ENCODE data around the gene ONECUT1. TPM values are rescaled to one million over a fixed set of nuclear protein-coding genes. Genes with fewer than 3 reads are reported as not detected.

ONECUT1 gene
- total RNA-seq, 1 donor from 2014 or later = not detected

GRCh38 chr15:52798529-52799101, 8.5 kb upstream of the ONECUT1 start:
- DNase-seq (ENCODE audit: low spot score) (no peak), ATAC-seq (no peak)
- intact Hi-C loops (cut with DNase I) = no loop called here

DNA sequence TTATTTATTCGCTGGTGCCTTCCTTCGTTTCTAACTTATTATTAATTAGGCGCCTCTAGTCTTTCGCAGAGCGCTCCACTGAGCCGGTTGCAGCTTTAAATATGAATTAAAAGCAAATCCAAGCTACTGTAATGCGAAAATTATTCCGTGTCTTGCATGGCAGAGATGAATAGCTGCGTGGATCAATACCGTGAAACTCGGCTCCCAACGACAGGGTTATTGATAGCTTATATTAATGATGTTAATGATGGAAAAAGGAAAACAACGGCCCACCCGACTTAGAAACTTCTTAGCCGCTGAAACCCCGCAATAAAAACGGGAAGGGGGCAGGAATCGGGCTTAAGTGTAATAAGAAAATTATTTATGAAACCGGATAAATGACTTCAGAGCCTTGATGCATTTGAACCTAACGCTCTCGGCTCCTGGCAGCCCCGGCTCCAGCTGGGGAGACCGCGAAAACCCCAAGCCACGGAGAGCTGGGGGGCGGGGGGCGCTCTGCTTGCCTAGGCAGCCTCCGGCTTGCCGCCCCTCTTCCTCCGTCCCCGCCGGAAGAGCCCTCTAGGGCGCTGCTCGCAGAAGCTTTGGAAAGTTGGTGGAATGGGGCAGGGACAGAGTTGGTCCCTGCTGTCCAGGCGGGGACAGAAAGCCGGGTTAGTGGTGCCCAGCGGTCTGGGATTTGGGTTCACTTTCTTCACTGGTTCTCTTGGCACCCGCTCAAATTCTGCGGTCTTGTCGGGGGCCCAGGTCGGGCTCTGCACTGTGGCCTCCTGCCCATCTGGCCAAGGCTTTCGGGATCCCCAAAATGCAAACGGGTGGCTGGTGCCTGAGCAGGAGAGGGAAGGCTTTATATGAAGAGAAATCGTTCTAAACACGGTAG, 7.7 kb upstream of the ONECUT1 start:
- ATAC-seq (no peak), DNase-seq (ENCODE audit: low spot score) (no peak)
- intact Hi-C loops (cut with DNase I) = no loop called here

DNA sequence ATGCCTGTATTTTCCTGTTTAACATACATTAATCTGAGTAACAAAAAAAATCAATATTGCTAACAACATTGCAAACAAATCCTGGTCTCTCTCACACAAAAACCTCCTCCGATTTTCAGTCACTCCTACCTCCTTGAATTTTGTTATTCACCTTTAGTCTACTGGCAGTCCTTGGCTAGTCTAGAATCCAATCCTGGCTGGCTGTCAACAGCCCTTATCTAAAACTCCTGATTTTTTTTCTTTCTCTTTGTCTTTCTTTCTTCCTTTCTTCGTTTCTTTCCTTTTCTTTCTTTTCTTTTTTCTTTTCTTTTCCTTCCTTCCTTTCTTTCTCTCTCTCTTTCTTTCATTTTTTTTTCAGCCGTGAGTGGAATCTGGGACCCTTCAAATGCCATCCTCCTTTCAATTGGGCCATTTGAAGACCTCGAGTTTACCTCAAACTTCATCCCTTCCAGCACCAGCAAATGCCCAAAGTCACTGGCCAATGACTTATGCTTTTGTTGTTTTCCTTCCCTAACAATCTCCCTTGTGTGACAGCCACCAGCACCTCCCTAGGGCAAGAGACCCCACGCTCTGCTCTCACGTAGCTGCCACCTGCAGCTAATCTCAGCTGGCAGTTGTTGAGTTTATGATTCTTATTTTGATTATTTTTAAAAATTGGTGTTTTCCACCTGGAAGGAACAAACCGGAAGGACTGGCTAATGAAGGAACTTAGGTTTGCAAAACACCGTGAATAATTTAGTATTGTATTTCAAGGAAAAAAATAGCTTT, 6.8 kb upstream of the ONECUT1 start:
- ATAC-seq (no peak), DNase-seq (ENCODE audit: low spot score) (no peak)
- intact Hi-C loops (cut with DNase I) = no loop called here

GRCh38 chr15:52796228-52796521, 6.0 kb upstream of the ONECUT1 start:
- DNase-seq (ENCODE audit: low spot score) (no peak), ATAC-seq (no peak)
- intact Hi-C loops (cut with DNase I) = no loop called here

- ATAC-seq (no peak), DNase-seq (ENCODE audit: low spot score) (no peak)
Observed at GRCh38 chr15:52795464-52796227, 5.5 kb upstream of the ONECUT1 start.

DNA sequence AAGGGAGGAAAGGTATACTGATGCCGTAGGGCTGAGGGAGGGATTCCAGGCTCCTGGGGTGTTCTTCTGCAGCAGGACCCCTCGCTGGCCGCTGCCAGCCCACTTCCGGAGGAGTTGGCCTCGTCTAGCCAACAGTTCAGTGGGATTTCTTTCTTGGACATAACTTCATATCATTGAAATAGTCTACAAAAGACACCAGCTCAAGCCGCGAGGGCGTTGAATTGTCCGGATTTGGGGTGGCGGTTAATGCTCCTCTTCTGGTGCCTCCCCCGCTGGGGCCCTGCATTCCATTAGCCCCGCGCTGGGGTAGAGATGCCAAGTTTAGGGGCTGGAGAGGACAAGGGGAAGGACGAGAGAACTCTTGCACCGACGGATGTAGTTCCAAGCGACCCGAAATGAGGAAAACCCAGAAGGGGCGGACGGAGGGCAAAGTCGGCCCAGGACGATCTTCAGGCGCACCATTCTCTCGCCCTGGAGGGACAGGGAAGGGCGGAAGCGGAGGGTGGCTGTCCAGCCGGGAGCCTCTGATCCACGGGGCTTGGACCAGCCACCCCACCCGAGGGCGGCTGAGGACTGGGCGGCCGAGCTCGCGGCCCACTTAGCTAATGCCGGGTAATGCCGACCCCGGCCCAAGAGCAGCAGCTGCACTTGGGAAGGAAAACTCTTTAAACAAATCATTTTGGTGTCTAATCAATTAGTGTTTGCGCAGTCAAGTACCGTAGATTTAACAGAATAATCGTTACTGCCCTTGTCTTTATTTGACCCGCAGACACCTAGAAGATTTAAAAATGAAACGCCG, 4.7 kb upstream of the ONECUT1 start:
- no peak for ATAC-seq
- intact Hi-C loops (cut with DNase I) = no loop called here

More at GRCh38 chr15:52795464-52796227, 5.5 kb upstream of the ONECUT1 start:
- intact Hi-C loops (cut with DNase I) = no loop called here

DNA sequence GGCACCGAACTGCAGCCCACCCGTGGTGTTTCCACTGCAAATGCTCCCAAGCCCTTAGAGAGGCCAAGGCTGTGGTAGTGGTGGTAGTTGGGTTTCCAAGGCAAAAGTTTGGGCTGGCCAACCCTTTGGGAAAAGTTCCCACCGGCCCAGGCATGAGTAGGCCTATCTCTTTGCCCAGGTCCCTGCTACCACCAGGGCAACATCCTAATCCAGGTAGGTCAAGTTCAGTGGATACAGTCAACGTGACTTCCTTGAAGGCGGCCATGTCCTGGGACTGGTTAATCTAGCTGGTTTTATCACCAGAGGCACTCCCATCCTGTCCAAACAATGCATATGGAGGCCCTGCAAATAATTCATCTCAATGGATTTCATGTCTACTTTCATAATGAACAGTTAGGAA, 1.6 kb upstream of the ONECUT1 start:
- intact Hi-C loops (cut with DNase I) = no loop called here
- DNase-seq (ENCODE audit: low spot score) (no peak), ATAC-seq (no peak)

More for the DNA sequence above, 4.7 kb upstream of the ONECUT1 start:
- DNase-seq (ENCODE audit: low spot score) = no peak

DNA sequence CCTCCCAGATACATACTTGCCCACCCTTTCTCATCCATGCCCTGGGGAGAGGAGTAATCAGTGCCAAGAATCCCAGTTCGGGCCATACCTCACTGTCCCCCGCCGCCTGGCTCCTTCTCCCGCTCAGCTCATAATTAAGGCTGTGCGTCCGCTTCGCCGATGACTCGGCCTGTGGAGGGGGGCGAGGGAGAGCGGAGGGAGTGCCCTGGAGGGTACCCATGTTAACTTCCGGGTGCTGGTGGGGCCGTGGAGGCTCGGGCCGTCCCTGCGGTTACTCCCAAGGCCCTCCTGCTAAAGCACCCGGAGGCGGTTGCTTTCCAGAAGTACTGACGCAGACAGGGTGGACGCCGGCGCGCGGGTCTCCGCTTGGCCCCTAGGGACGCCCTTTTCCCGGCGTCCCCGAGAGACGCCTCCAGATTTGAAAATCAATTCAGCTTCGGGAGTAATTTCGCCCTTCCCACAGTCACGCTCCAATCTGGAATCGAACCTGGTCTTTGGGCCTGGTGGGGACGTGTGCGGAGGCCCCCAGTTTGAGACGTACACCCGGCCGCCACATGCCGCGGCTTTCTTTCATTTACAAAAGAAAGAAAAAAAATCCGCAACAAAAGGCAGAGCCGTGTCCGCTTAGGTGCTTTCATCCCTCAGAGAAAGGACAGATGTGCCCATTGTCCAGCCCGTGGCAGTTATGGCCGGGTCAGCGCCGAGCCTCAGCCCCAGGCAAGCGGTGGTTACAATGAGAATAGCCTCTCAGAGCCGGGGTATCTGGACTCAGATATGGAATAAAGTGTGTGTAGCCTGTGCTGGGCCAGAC, 1.0 kb upstream of the ONECUT1 start:
- ATAC-seq = peak; percentile 36
- intact Hi-C loops (cut with DNase I) = no loop called here
- DNase-seq (ENCODE audit: low spot score) = no peak

DNA sequence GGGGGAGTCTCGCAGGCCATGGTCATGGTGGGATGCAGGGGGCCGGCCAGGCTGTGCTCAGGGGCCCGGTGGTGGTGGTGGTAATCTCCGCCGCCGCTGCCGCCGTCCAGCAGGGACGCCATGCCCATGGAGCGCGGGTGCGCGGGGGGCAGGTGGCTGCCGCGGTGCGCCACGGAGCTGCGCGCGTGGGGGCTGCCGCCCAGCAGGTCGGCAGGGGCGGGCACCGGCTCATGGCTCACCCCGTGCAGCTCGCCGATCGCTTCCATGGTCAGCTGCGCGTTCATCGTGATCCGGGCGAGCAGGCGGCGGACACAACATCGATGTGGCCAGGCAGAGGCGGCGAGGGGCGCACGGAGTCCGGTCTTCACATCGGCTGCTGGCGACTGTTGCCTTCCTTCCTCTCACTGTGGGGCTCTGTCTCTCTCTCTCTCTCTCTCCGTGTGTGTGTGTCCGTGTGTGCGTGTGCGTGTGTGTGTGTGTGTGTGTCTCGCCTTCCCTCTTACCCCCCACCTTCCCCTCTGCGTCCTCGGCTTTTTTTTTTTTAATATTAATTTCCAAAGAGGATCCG, 451 bp downstream of the ONECUT1 start:
- DNase-seq (ENCODE audit: low spot score) (no peak), ATAC-seq (no peak)
- intact Hi-C loops (cut with DNase I) = no loop called here

DNA sequence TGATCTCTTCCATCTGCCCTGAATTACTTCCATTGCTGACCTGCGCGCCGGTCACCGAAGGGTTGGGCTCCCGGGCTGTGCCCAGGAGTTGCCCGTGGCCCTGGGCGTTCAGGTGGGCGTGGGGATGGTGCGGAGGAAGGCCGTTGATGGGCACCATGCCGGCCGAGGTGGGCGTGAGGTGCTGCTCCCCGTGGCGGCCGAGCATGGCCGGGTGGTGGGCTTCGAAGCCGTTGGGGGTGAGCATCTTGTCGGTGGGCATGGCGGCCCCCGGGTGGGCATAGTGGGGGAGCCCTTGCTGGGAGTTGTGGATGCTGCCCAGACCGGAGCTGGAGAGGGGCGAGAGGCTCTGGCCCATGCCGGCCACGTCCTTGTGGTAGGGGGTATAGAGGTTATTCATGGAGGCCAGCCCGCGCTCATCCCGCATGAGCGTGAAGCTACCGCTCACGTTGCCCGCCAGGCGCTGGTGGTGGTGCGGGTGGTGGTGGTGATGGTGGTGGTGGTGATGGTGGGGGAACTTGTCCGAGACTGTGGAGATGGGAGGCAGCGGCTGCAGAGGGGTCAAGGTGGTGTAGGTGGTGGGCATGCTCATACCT, 1.0 kb downstream of the ONECUT1 start:
- no peak for DNase-seq (ENCODE audit: low spot score)
- ATAC-seq = no peak
- intact Hi-C loops (cut with DNase I) = no loop called here

- intact Hi-C loops (cut with DNase I) = no loop called here
- DNase-seq (ENCODE audit: low spot score) = no peak
- ATAC-seq = no peak
Observed at GRCh38 chr15:52788099-52788986, 1.8 kb downstream of the ONECUT1 start.

- no peak for ATAC-seq
- intact Hi-C loops (cut with DNase I) = no loop called here
- DNase-seq (ENCODE audit: low spot score) = no peak
Observed at GRCh38 chr15:52787549-52788098, 2.5 kb downstream of the ONECUT1 start.

- intact Hi-C loops (cut with DNase I) = no loop called here
- DNase-seq (ENCODE audit: low spot score) = no peak
- no peak for ATAC-seq
Observed at GRCh38 chr15:52787123-52787503, 3.0 kb downstream of the ONECUT1 start.

DNA sequence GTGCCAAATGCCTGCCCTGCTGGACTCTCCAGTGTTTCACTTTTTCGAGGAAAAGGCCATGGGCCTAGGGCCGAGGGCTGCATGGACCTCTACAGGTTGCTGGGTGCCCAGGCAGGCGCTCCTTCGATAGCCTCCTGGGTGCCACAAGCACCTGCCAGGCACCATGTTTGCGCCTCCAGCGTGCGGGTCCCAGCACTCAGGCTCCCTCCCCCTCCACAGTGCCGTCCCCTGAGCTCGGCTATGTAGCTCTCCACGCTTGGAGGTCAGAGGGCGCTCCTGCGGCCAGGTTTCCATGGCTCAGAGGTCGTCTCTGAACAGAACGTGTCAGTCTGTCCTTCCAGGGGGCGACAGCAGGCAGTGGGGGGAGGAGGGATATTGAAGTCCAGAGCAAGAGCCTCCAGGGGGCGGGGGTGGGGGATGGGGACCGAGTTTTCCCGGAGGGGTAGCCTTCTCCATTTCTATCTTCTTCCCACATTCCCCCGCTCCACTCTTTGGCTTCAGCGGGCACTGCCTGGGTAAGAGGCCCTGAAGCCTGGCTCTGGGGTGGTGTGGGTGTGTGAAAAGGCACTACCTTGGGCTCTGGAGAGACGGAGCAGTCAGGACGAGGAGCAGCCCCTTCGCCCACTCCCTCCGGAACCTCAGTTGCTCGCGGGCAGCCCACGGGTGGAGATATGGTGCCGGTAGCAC, 3.6 kb downstream of the ONECUT1 start:
- intact Hi-C loops (cut with DNase I) = no loop called here
- no peak for ATAC-seq
- DNase-seq (ENCODE audit: low spot score) = no peak

DNA sequence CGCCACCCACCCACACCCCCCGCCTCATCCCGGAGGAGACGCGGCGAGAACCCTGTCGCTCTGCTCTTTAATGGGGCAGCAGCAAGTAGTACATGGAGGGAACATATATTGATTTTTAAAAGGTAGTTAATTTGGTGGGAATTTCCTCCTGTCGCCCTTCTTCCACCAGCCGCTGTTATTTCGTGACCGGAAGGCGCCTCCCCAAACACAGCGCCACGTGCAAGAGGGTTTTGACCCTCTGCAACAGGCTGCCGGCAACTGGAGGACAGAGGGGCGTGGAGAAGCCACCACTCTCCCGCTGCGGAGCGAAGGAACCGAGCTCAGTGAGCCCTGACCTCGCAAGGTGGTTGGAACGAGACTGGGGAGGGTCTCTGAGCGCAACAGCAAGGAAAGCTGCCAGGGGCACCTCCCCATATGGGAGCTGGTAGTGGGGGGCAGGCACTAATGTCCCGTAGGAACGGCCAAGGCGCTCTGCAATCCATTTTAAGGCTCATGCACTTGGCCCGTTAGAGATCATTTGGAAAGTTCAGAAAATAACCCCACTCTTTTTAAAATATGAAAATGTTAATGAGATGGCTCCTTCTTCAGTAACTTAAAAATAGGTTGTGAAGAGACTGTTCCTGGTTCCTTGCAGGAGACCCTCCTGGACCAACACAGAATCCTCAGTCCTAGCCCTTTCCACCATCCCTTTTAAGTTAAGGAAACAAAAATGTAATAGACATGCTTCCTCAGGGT, 4.3 kb downstream of the ONECUT1 start:
- intact Hi-C loops (cut with DNase I) = no loop called here
- DNase-seq (ENCODE audit: low spot score) = no peak
- no peak for ATAC-seq

Measured in sciatic nerve (tissue), 2 donors.